Peyer's patch (tissue), 4 donors: ENCODE measurements around the gene GPR142.

Experiments used
- CTCF ChIP-seq, 6 experiments: fragments of 450-650 bp in 4 of 6; fragments of 200-600 bp in 2 of 6; sonication (generic) in 1 of 6; IDR thresholded peaks; one replicate each; pipeline ENCODE4 v1.5.1; 2017 to 2019; ENCODE audit warnings: antibody characterized with exemption in 6 of 6, mild to moderate bottlenecking in 3 of 6, moderate library complexity in 1 of 6
- POLR2A ChIP-seq, 2 donors: fragments of 450-650 bp; IDR thresholded peaks; one replicate each; pipeline ENCODE4 v1.5.1; 2017; ENCODE audit warnings: antibody characterized with exemption in 2 of 2, mild to moderate bottlenecking in 2 of 2, moderate library complexity in 2 of 2

- TF ChIP-seq CTCF (IDR thresholded peaks at IDR 0.05) (no peak), POLR2A (IDR thresholded peaks at IDR 0.05) (no peak)
These were observed 41.5 kb downstream of the GPR142 start for GRCh38 chr17:74408815-74409214.
